ENCODE results near the gene PPCDC.

GRCh38 chr15:75051711-75052110 is 28.3 kb downstream of the PPCDC start:
- TF ChIP-seq EZH2 (IDR thresholded peaks at IDR 0.05; ENCODE audit: low read length, missing control alignments) (no peak), CTCF (conservative IDR thresholded peaks at IDR 0.05 in 1 of 2, IDR thresholded peaks at IDR 0.05 in 1 of 2; ENCODE audit: low read depth in 1 of 2, low read length in 2 of 2) (no peak)

All from fibroblast of lung (primary cell).